ENCODE results near the gene FXYD4.
A peak's percentile ranks its signal among the peaks of the same experiment; 100 is the strongest.
"Not testable (repeated sequence)": the region's sequence is repeated elsewhere in the genome, so short reads cannot be mapped to it uniquely, and the experiment has no call there.

FXYD4 gene

DNA sequence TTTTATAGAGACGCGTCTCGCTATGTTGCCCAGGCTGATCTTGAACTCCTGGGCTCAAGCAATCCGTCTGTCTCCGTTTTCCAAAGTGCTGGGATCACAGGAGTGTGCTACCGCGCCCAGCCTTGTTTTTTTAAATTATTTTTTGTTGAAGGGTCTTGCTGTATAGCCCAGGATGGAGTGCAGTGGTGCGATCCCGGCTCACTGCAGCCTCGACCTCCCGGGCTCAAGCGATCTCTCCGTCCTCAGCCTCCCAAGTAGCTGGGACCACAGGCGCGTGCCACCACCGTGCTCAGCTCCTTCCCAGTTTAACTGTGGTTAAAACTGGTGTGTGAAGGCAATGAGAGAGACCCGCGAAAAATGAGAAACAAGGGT lies 48.5 kb downstream of the FXYD4 start:
- no peak for DNase-seq (ENCODE audit: low spot score)

DNA sequence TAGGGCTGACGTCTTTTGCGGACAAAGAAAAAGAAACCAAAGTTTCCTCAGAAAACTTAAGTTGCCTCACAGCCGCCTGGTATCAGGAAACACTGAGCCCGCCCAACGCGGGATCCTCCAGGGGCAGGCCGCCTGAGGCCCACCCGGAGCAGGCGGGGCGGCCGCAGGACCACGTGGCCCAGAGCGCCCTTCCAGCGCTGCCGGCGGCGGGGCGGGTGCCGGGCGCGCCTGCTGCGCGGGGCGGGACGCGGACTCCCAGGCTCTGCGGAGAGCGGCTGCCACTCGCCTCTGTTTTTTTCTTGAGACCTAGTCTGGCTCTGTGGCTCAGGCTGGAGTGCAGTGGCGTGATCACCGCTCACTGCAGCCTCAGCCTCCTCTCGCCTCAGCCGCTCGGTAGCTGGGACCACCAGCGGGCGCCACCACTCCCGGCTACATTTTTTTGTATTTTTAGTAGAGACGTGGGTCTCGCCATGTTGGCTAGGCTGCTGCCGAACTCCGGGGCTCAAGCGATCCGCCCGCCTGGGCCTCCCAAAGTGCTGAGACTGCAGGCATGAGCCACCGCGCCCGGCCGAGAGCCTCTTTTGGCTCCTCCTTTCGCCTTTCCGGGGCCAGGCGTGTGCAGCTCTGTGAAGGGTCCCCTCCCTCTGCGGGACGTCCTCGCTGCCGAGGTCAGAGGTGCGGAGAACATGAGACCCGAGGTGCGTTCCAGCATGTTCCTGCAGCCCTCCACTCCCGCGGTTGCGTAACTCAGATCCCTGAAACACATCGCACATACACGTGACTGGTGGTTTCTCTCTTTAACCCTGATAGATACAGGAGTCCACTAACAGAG lies 49.1 kb downstream of the FXYD4 start:
- DNase-seq (ENCODE audit: low spot score), result peak; percentile 82

DNA sequence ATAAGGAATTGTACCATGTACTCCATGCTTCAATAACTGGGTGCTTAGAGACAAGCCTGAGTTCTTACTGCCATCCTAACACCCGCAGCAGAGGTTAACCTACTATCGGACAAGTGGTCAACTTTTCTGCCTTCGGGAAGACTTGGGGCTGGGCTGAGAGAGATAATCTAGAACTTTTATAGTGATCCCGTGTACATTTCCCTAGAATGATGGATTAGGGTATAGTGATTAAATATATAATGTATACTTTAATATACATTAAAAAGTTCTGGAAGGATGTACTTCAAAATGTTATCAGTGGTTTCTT lies 49.7 kb downstream of the FXYD4 start:
- no peak for DNase-seq (ENCODE audit: low spot score)

DNA sequence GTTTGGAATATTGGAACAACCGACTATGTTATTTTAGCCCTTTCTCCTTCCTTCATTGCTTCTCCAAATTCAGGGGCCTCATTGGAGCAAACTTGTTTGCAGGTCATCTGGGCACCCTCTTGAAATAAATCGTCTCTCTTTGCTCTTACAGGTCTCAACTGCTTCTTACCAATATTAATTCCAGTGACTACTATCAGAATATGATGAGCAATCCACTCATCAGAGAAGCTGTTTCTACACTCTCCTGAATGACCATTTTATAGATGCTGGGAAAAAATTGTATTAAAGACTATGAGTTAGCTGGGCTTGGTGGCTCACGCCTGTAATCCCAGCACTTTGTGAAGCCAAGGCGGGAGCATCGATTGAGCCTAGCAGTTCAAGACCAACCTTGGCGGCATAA lies 50.1 kb downstream of the FXYD4 start:
- no peak for DNase-seq (ENCODE audit: low spot score)

DNA sequence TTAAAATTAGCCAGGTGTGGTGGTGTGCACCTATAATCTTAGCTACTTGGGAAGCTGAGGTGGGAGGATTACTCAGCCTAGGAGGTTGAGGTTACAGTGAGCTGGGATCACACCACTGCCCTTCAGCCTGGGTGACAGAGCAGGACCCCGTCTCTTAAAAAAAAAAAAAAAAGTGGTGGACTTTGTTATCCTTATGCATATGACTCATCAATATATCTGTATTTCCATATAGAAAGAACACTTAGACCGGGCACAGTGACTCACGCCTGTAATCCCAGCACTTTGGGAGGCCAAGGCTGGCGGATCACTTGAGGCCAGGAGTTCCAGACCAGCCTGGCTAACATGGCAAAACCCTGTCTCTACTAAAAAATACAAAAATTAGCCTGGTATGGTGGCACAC lies 50.5 kb downstream of the FXYD4 start:
- DNase-seq (ENCODE audit: low spot score), result not testable (repeated sequence)

DNA sequence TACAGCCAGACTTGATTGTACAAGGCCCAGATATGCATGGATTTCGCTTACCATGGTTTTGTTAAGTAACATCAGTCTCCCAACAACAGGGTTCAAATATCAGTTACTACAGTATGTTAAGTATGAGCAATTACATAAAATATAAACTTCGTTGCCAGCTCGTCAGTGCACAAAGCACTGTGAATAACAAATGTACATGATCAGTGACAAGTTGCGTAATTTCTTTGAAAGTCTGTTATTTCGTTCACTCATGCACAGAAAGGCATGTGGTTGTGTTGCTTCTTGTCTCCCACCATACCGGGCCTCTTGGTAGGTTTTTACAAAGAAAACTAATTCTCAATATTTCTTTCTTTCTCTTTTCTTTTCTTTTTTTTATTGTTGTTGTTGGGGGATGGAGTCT lies 53.0 kb downstream of the FXYD4 start:
- DNase-seq (ENCODE audit: low spot score), result no peak
